Trophoblast cell (in vitro differentiated cells and primary cell): ENCODE data around the gene NEU3.
"Not testable (repeated sequence)": the region's sequence is repeated elsewhere in the genome, so short reads cannot be mapped to it uniquely, and the experiment has no call there.

Source experiments
- DNase-seq, 2 donors: peaks; one replicate each; pipeline ENCODE4 v3.0.0-alpha.2; 2016
- H2AFZ ChIP-seq: 2 replicates; pipeline ENCODE4 v1.6.1; 2013; ENCODE audit warnings: low read length, moderate library complexity, mild to moderate bottlenecking; ENCODE audit not compliant: insufficient read depth, poor library complexity
- H2AK5ac ChIP-seq: 2 replicates; pipeline ENCODE4 v1.6.1; 2013; ENCODE audit warnings: mild to moderate bottlenecking, low read length
- H2BK120ac ChIP-seq: 2 replicates; pipeline ENCODE4 v1.6.1; 2013; ENCODE audit warnings: low read length, mild to moderate bottlenecking, moderate library complexity; ENCODE audit not compliant: insufficient read depth, poor library complexity
- H2BK12ac ChIP-seq: 2 replicates; pipeline ENCODE4 v1.6.1; 2013; ENCODE audit warnings: mild to moderate bottlenecking, low read length, moderate library complexity
- H2BK5ac ChIP-seq: 2 replicates; pipeline ENCODE4 v1.6.1; 2013; ENCODE audit warnings: low read length, low read depth, moderate library complexity, mild to moderate bottlenecking; ENCODE audit not compliant: poor library complexity
- H3K14ac ChIP-seq: 2 replicates; pipeline ENCODE4 v1.6.1; 2013; ENCODE audit warnings: mild to moderate bottlenecking, low read length
- H3K18ac ChIP-seq: 2 replicates; pipeline ENCODE4 v1.6.1; 2013; ENCODE audit warnings: mild to moderate bottlenecking, low read length
- H3K23ac ChIP-seq: 2 replicates; pipeline ENCODE4 v1.6.1; 2013; ENCODE audit warnings: low read length
- H3K27ac ChIP-seq: 2 replicates; pipeline ENCODE4 v1.5.1; 2013; ENCODE audit warnings: low read depth, mild to moderate bottlenecking, inconsistent platforms, low read length, moderate library complexity
- H3K27me3 ChIP-seq: 2 replicates; pipeline ENCODE4 v1.6.1; 2013; ENCODE audit warnings: inconsistent platforms, mild to moderate bottlenecking, low read length, moderate library complexity; ENCODE audit not compliant: insufficient read depth
- H3K36me3 ChIP-seq, 2 experiments: 1 replicate in 1 of 2; 2 replicates in 1 of 2; pipeline ENCODE4 v1.6.1; 2013; ENCODE audit warnings: low read length in 2 of 2, mild to moderate bottlenecking in 2 of 2, moderate library complexity in 1 of 2; ENCODE audit not compliant: insufficient read depth in 2 of 2, control insufficient read depth in 1 of 2
- H3K4ac ChIP-seq: 2 replicates; pipeline ENCODE4 v1.6.1; 2013; ENCODE audit warnings: low read depth, mild to moderate bottlenecking, low read length, moderate library complexity
- H3K4me1 ChIP-seq, 2 experiments: 1 replicate in 1 of 2; 2 replicates in 1 of 2; pipeline ENCODE4 v1.6.1; 2013; ENCODE audit warnings: low read length in 2 of 2, mild to moderate bottlenecking in 2 of 2, moderate library complexity in 1 of 2; ENCODE audit not compliant: insufficient read depth in 2 of 2, control insufficient read depth in 1 of 2
- H3K4me2 ChIP-seq: 2 replicates; pipeline ENCODE4 v1.6.1; 2013; ENCODE audit warnings: inconsistent platforms, mild to moderate bottlenecking, low read length, moderate library complexity
- H3K4me3 ChIP-seq: 2 replicates; pipeline ENCODE4 v1.5.1; 2013; ENCODE audit warnings: mild to moderate bottlenecking, low read depth, low read length, inconsistent platforms
- H3K79me1 ChIP-seq: one replicate; pipeline ENCODE4 v1.6.1; 2013; ENCODE audit warnings: low read length
- H3K79me2 ChIP-seq: 2 replicates; pipeline ENCODE4 v1.6.1; 2013; ENCODE audit warnings: low read length, mild to moderate bottlenecking; ENCODE audit not compliant: control insufficient read depth, insufficient read depth, poor library complexity
- H3K9ac ChIP-seq: 2 replicates; pipeline ENCODE4 v1.6.1; 2013; ENCODE audit warnings: mild to moderate bottlenecking, low read length
- H3K9me3 ChIP-seq: 2 replicates; pipeline ENCODE4 v1.6.1; 2013; ENCODE audit warnings: low read depth, mild to moderate bottlenecking, control low read depth, inconsistent platforms, low read length; ENCODE audit not compliant: insufficient read depth
- H4K12ac ChIP-seq: 2 replicates; pipeline ENCODE4 v1.6.1; 2013; ENCODE audit warnings: low read depth, mild to moderate bottlenecking, low read length, moderate library complexity
- H4K8ac ChIP-seq: 2 replicates; pipeline ENCODE4 v1.6.1; 2013; ENCODE audit warnings: low read depth, mild to moderate bottlenecking, low read length, moderate library complexity
- H4K91ac ChIP-seq: one replicate; pipeline ENCODE4 v1.6.1; 2013; ENCODE audit warnings: low read depth, mild to moderate bottlenecking, low read length, moderate library complexity
- WGBS: extraction: QIAGEN DNeasy Blood & Tissue Kit; methylation state at CpG from one replicate; pipeline ENCODE4 v1.1.7; 2013; ENCODE audit warnings: missing lambda C conversion rate; ENCODE audit not compliant: insufficient read length, insufficient coverage; ENCODE audit errors: extremely low coverage; 5-methylcytosine and 5-hydroxymethylcytosine counted together

NEU3 gene

DNA sequence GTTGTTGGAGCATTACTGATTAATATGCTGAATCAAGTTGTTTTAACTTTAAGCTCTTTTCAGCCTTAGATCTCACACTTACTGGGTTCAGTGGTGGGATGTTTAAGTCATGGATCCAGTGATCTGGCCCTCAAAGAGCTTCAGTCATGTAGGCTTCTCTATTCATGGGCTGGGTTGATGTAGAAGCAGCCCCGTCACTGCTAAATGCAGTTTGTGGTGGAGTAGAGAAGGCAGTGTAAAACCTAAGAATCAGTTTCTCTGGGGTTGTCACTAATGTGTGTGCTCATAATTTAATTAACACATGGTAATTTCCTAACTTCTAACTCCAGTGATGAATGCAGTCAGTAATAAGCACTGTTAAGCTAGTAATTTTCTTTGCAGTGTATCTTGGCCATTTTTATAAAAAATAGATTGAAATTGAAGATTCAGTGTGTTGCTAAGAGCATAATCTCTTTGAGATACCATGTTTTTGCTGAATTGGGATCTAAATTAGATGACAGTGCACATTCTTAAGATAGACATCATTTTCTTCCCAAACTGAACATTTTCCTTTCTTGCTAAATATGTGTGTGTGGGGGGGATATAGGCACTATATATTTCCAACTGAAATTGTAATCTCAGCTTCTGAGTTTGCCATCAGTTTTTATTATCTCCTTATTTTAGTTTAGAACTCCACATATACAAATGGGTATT is 30.6 kb upstream of the NEU3 start:
- no peak overlapping the region for H4K91ac ChIP-seq
- no CpG with 5 or more reads among the region's 1 CpG for WGBS

DNA sequence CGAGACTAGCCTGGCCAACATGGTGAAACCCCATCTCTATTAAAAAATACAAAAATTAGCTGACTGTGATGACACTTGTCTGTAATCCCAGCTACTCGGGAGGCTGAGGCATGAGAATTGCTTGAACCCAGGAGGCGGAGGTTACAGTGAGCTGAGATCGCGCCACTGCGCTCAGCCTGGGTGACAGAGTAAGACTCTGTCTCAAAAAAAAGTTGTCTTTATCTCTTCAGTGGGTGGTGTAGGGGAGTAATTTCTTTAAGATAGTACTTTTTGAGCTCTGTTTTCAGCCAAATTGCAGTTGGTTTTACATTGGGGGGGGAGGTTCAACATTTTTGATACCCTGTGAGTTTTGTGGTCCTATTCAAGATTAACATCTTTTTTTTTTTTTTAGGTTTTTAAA is 28.6 kb upstream of the NEU3 start:
- H4K8ac ChIP-seq, H4K91ac ChIP-seq, H4K12ac ChIP-seq, H2BK12ac ChIP-seq, H3K9ac ChIP-seq, H3K9me3 ChIP-seq, H2AK5ac ChIP-seq, DNase-seq, H3K4me3 ChIP-seq, H3K4me1 ChIP-seq, H3K79me2 ChIP-seq, H3K79me1 ChIP-seq, H2AFZ ChIP-seq, H3K36me3 ChIP-seq, H3K4me2 ChIP-seq, H3K27me3 ChIP-seq, H3K27ac ChIP-seq, H3K4ac ChIP-seq, H2BK5ac ChIP-seq, H3K23ac ChIP-seq, H3K18ac ChIP-seq, H2BK120ac ChIP-seq, H3K14ac ChIP-seq: not testable (repeated sequence)
- no CpG with 5 or more reads among the region's 6 CpGs for WGBS

More for the DNA sequence above, 30.6 kb upstream of the NEU3 start:
- Histone ChIP-seq H4K12ac (no peak overlapping the region), H3K27ac (no peak overlapping the region), H3K4me2 (no peak overlapping the region), H3K79me1 (no peaks in the 10 kb centered on the region), H3K36me3 (peaks cover 7 to 8% of the 10 kb centered on the region in 2 experiments), H4K8ac (no peak overlapping the region), H2BK120ac (no peak overlapping the region), H3K9ac (no peak overlapping the region), H3K4me1 (no peaks in the 10 kb centered on the region), H3K79me2 (no peaks in the 10 kb centered on the region), H2AFZ (no peak overlapping the region), H2BK5ac (no peak overlapping the region), H3K9me3 (no peaks in the 10 kb centered on the region), H3K4me3 (no peak overlapping the region), H3K27me3 (no peaks in the 10 kb centered on the region), H2AK5ac (no peak overlapping the region), H2BK12ac (no peak overlapping the region), H3K23ac (no peak overlapping the region), H3K4ac (no peak overlapping the region), H3K18ac (no peak overlapping the region), H3K14ac (no peak overlapping the region)
- DNase-seq, result no peak

DNA sequence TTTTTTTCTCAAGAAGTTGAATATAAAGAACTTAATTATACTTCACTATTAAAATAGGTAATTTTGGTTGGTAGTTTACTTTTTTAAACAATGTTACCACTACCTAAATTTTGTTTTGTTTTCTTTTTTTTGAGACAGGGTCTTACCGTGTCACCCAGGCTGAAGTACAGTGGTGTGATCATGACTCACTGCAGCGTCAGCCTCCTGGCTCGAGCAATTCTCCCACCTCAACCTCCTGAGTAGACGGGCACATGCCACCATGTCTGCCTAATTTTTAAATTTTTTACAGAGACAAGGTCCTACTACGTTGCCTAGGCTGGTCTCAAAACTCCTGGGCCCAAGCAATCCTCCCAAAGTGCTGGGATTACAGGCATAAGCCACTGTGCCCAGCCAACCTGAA is 22.1 kb upstream of the NEU3 start:
- Histone ChIP-seq H2AK5ac (no peak overlapping the region), H3K36me3 (peaks cover 12% of the 10 kb centered on the region in 2 experiments), H2BK12ac (no peak overlapping the region), H3K4me1 (no peaks in the 10 kb centered on the region), H2BK5ac (no peak overlapping the region), H4K91ac (no peak overlapping the region), H3K18ac (no peak overlapping the region), H3K4me2 (no peak overlapping the region), H3K9ac (no peak overlapping the region), H2BK120ac (no peak overlapping the region), H3K79me1 (no peaks in the 10 kb centered on the region), H3K14ac (no peak overlapping the region), H3K4ac (no peak overlapping the region), H4K8ac (no peak overlapping the region), H3K79me2 (no peaks in the 10 kb centered on the region), H4K12ac (peak overlapping the region; percentile 30), H2AFZ (no peak overlapping the region), H3K27me3 (no peaks in the 10 kb centered on the region), H3K27ac (no peak overlapping the region), H3K4me3 (no peak overlapping the region), H3K9me3 (no peaks in the 10 kb centered on the region), H3K23ac (no peak overlapping the region)
- no peak for DNase-seq
- WGBS, result no CpG with 5 or more reads among the region's 5 CpGs

DNA sequence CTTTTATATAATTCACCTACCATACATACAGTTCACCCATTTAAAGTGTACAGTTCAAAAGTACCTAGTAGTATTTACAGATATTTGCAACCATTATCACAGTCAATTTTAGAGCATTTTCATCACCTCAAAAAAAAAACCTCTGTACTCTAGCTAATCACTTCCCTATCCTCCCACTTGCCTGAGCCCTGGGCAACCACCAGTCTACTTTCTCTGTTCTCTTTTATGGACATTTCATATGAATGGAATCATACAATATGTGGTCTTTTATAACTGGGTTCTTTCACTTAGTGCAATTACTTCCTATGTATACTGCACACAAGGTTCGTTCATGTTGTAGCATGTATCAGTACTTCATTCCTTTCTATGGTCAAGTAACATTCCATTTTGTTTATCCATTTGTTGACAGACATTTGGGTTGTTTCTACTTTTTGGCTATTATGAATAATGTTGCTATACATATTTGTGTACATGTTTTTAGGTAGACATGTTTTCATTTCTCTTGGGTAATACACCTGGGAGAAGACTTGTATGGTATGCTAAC is 17.8 kb upstream of the NEU3 start:
- Histone ChIP-seq H3K79me2 (no peaks in the 10 kb centered on the region), H2AFZ (no peak overlapping the region), H3K27me3 (no peaks in the 10 kb centered on the region), H3K9me3 (no peaks in the 10 kb centered on the region), H2BK12ac (no peak overlapping the region), H4K8ac (no peak overlapping the region), H2BK120ac (no peak overlapping the region), H3K4me3 (no peak overlapping the region), H2BK5ac (no peak overlapping the region), H2AK5ac (no peak overlapping the region), H3K4ac (no peak overlapping the region), H3K14ac (no peak overlapping the region), H3K23ac (no peak overlapping the region), H3K27ac (no peak overlapping the region), H3K4me1 (no peaks in the 10 kb centered on the region), H3K4me2 (no peak overlapping the region), H3K79me1 (no peaks in the 10 kb centered on the region), H4K91ac (no peak overlapping the region), H3K9ac (no peak overlapping the region), H3K36me3 (peaks cover 17 to 25% of the 10 kb centered on the region in 2 experiments), H4K12ac (no peak overlapping the region), H3K18ac (no peak overlapping the region)
- DNase-seq, result peak in 1 of 2 donors; percentile 45
- WGBS, result no CpG with 5 or more reads among the region's 1 CpG
